KOPT-K1 (cell line): ENCODE data around the gene FAM90A26.
"Not testable (repeated sequence)": the region's sequence is repeated elsewhere in the genome, so short reads cannot be mapped to it uniquely, and the experiment has no call there.

Experiments
- H3K27ac ChIP-seq: fragments of 200-600 bp; sonication (generic); 2 replicates; pipeline ENCODE4 v1.5.1; 2016; ENCODE audit warnings: antibody characterized with exemption, mild to moderate bottlenecking, low read depth, low read length; ENCODE audit not compliant: poor library complexity, severe bottlenecking
- H3K36me3 ChIP-seq: fragments of 200-600 bp; sonication (generic); 2 replicates; pipeline ENCODE4 v1.5.1; 2017; ENCODE audit warnings: antibody characterized with exemption, mild to moderate bottlenecking, low read length, moderate library complexity; ENCODE audit not compliant: insufficient read depth
- H3K9me3 ChIP-seq: fragments of 200-600 bp; sonication (generic); 2 replicates; pipeline ENCODE4 v1.5.1; 2017; ENCODE audit warnings: antibody characterized with exemption, low read length, mild to moderate bottlenecking; ENCODE audit not compliant: insufficient read depth, poor library complexity, severe bottlenecking

FAM90A26 gene

GRCh38 chr4:9169791-9170459, at the start of gene FAM90A26:
Gene FAM90A26 (plus strand): TSS chr4:9170409. CDS start chr4:9173173, 2,764 bp downstream.
- H3K9me3 ChIP-seq, H3K36me3 ChIP-seq, H3K27ac ChIP-seq: not testable (repeated sequence)

GRCh38 chr4:9122711-9123110, 47.5 kb upstream of the FAM90A26 start:
- not testable (repeated sequence) for H3K9me3 ChIP-seq, H3K36me3 ChIP-seq, H3K27ac ChIP-seq

- not testable (repeated sequence) for H3K27ac ChIP-seq, H3K36me3 ChIP-seq, H3K9me3 ChIP-seq
These were observed 46.6 kb upstream of the FAM90A26 start for GRCh38 chr4:9123572-9124007.

- H3K36me3 ChIP-seq, H3K9me3 ChIP-seq, H3K27ac ChIP-seq: not testable (repeated sequence)
These were observed 44.5 kb upstream of the FAM90A26 start for GRCh38 chr4:9125601-9126161.

- not testable (repeated sequence) for H3K36me3 ChIP-seq, H3K9me3 ChIP-seq, H3K27ac ChIP-seq
These were observed 38.8 kb upstream of the FAM90A26 start for GRCh38 chr4:9131420-9131819.

- not testable (repeated sequence) for H3K27ac ChIP-seq, H3K9me3 ChIP-seq, H3K36me3 ChIP-seq
These were observed 37.4 kb upstream of the FAM90A26 start for GRCh38 chr4:9132849-9133248.

GRCh38 chr4:9134011-9134410, 36.2 kb upstream of the FAM90A26 start:
- not testable (repeated sequence) for H3K27ac ChIP-seq, H3K36me3 ChIP-seq, H3K9me3 ChIP-seq

GRCh38 chr4:9134556-9134955, 35.7 kb upstream of the FAM90A26 start:
- H3K27ac ChIP-seq, H3K9me3 ChIP-seq, H3K36me3 ChIP-seq: not testable (repeated sequence)

- H3K27ac ChIP-seq, H3K9me3 ChIP-seq, H3K36me3 ChIP-seq: not testable (repeated sequence)
These were observed 29.2 kb upstream of the FAM90A26 start for GRCh38 chr4:9141050-9141449.

GRCh38 chr4:9142786-9143185, 27.4 kb upstream of the FAM90A26 start:
- not testable (repeated sequence) for H3K9me3 ChIP-seq, H3K36me3 ChIP-seq, H3K27ac ChIP-seq

GRCh38 chr4:9143421-9144080, 26.7 kb upstream of the FAM90A26 start:
- H3K36me3 ChIP-seq: no peaks in the 10 kb centered on the region
- no peaks in the 10 kb centered on the region for H3K9me3 ChIP-seq
- H3K27ac ChIP-seq: no peak overlapping the region

- no peaks in the 10 kb centered on the region for H3K9me3 ChIP-seq
- no peaks in the 10 kb centered on the region for H3K36me3 ChIP-seq
- H3K27ac ChIP-seq: no peak overlapping the region
These were observed 23.2 kb upstream of the FAM90A26 start for GRCh38 chr4:9146967-9147366.

GRCh38 chr4:9147368-9147767, 22.8 kb upstream of the FAM90A26 start:
- not testable (repeated sequence) for H3K9me3 ChIP-seq, H3K36me3 ChIP-seq, H3K27ac ChIP-seq

- H3K9me3 ChIP-seq, H3K27ac ChIP-seq, H3K36me3 ChIP-seq: not testable (repeated sequence)
These were observed 21.4 kb upstream of the FAM90A26 start for GRCh38 chr4:9148611-9149409.

- not testable (repeated sequence) for H3K9me3 ChIP-seq, H3K36me3 ChIP-seq
- peak overlapping the region; percentile 66 for H3K27ac ChIP-seq
These were observed 18.4 kb upstream of the FAM90A26 start for GRCh38 chr4:9151809-9152179.
